Smooth muscle cell (in vitro differentiated cells): ENCODE results near the gene PCDHGB6. TPM values are rescaled to one million over a fixed set of nuclear protein-coding genes. Genes with fewer than 3 reads are reported as not detected.

Experiments
- DNase-seq: peaks from one replicate; lab custom pipeline; 2025; ENCODE audit not compliant: unreplicated experiment; lab: John Stamatoyannopoulos, UW
- H2AFZ ChIP-seq: fragments of 200-600 bp; sonication (generic); 2 replicates; pipeline ENCODE4 v1.6.0; 2016; ENCODE audit warnings: antibody characterized with exemption, low read depth, mild to moderate bottlenecking
- H3F3A ChIP-seq: fragments of 200-600 bp; sonication (generic); 2 replicates; pipeline ENCODE4 v1.6.0; 2017; ENCODE audit warnings: antibody characterized with exemption, low read depth
- H3K27ac ChIP-seq: fragments of 200-600 bp; sonication (generic); 2 replicates; pipeline ENCODE4 v1.5.1; 2016; ENCODE audit warnings: low read depth, mild to moderate bottlenecking
- H3K27me3 ChIP-seq: fragments of 200-600 bp; sonication (generic); 2 replicates; pipeline ENCODE4 v1.6.1; 2016; ENCODE audit warnings: low read depth, mild to moderate bottlenecking
- H3K36me3 ChIP-seq: fragments of 200-600 bp; sonication (generic); 2 replicates; pipeline ENCODE4 v1.5.1; 2016; ENCODE audit warnings: low read depth
- H3K4me1 ChIP-seq: fragments of 200-600 bp; sonication (generic); 2 replicates; pipeline ENCODE4 v1.5.1; 2016; ENCODE audit warnings: low read depth
- H3K4me2 ChIP-seq: fragments of 200-600 bp; sonication (generic); 2 replicates; pipeline ENCODE4 v1.6.0; 2016; ENCODE audit warnings: mild to moderate bottlenecking
- H3K4me3 ChIP-seq: fragments of 200-600 bp; sonication (generic); 2 replicates; pipeline ENCODE4 v1.5.1; 2016; ENCODE audit warnings: mild to moderate bottlenecking
- H3K79me2 ChIP-seq: fragments of 200-600 bp; sonication (generic); 2 replicates; pipeline ENCODE4 v1.6.0; 2016; ENCODE audit warnings: low read depth, mild to moderate bottlenecking
- H3K9ac ChIP-seq: fragments of 200-600 bp; sonication (generic); 2 replicates; pipeline ENCODE4 v1.6.0; 2016; ENCODE audit warnings: low read depth
- H3K9me3 ChIP-seq: fragments of 200-600 bp; sonication (generic); replicated peaks from 2 replicates; pipeline ENCODE4 v1.5.1; 2016; ENCODE audit warnings: low read depth
- H4K20me1 ChIP-seq: fragments of 200-600 bp; sonication (generic); 2 replicates; pipeline ENCODE4 v1.6.0; 2016; ENCODE audit warnings: low read depth
- WGBS: methylation state at CpG from one replicate; pipeline ENCODE4 v1.1.7; 2016; ENCODE audit warnings: low lambda C conversion rate; 5-methylcytosine and 5-hydroxymethylcytosine counted together
- polyA plus RNA-seq: library from polyadenylated mRNA; unstranded; fragments of >200 nt; fragmentation: Nextera tagmentation; extraction: Ambion mirVana; gene quantifications from 2 replicates; pipeline ENCODE4 v1.2.1, GENCODE V29; 2016
- total RNA-seq: library from RNA; depleted of rRNA; stranded (reverse); fragments of >200 nt; gene quantifications from 2 replicates; pipeline ENCODE4 v1.2.3, GENCODE V29; 2014
- TF ChIP-seq, protein P1 (sequence below): fragments of 200-600 bp; sonication (generic); IDR thresholded peaks from 2 replicates; pipeline ENCODE4 v1.5.1; 2017; ENCODE audit warnings: borderline replicate concordance, mild to moderate bottlenecking, antibody characterized with exemption; ENCODE audit not compliant: insufficient read depth, poor library complexity, severe bottlenecking

The PCDHGB6 gene
- total and polyA plus RNA-seq, 2 experiments from 2014 or later = 12.3 to 17.1 TPM

DNA sequence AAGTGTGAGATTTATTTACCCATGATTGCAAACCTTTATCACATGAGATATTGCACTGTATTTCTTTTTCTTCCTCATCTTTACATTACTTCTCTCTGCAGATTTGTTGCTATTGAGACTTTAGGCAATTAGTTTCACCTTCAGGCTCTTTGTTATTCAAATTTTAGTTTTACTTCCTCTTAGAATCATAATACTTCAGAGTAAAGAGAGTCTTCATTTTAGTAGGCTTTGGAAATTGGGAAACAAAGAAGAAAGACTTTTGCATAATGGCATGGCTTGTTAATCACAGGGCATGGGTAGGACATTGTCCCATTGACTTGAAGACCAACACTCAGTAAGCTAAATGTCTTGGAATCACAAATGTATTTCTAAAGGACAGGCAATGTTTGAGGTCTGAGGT lies 45.1 kb upstream of the PCDHGB6 start:
- TF ChIP-seq, protein P1, sequence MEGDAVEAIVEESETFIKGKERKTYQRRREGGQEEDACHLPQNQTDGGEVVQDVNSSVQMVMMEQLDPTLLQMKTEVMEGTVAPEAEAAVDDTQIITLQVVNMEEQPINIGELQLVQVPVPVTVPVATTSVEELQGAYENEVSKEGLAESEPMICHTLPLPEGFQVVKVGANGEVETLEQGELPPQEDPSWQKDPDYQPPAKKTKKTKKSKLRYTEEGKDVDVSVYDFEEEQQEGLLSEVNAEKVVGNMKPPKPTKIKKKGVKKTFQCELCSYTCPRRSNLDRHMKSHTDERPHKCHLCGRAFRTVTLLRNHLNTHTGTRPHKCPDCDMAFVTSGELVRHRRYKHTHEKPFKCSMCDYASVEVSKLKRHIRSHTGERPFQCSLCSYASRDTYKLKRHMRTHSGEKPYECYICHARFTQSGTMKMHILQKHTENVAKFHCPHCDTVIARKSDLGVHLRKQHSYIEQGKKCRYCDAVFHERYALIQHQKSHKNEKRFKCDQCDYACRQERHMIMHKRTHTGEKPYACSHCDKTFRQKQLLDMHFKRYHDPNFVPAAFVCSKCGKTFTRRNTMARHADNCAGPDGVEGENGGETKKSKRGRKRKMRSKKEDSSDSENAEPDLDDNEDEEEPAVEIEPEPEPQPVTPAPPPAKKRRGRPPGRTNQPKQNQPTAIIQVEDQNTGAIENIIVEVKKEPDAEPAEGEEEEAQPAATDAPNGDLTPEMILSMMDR = no peak
- no peak for DNase-seq
- Histone ChIP-seq H3K27me3 (no peaks in the 10 kb centered on the region), H3K27ac (no peak overlapping the region), H3K4me1 (no peaks in the 10 kb centered on the region), H4K20me1 (no peaks in the 10 kb centered on the region), H2AFZ (no peak overlapping the region), H3F3A (no peaks in the 10 kb centered on the region), H3K4me2 (no peak overlapping the region), H3K36me3 (no peaks in the 10 kb centered on the region), H3K79me2 (no peaks in the 10 kb centered on the region), H3K9ac (no peak overlapping the region), H3K9me3 (peaks cover 11% of the 10 kb centered on the region), H3K4me3 (no peak overlapping the region)

- peaks cover 11% of the 10 kb centered on the region for H3K9me3 ChIP-seq
- no peaks in the 10 kb centered on the region for H3K27me3 ChIP-seq
- no peaks in the 10 kb centered on the region for H3K36me3 ChIP-seq
- TF ChIP-seq, protein P1 = no peak
- no peaks in the 10 kb centered on the region for H3K79me2 ChIP-seq
- no peak within 1 kb of the TSS for H3K27ac ChIP-seq
- no peak for DNase-seq
- H3K4me3 ChIP-seq = no peak within 1 kb of the TSS
- H2AFZ ChIP-seq = no peak within 1 kb of the TSS
- H3K4me1 ChIP-seq = no peaks in the 10 kb centered on the region
- 93% methylated on average over 34 of the region's 34 CpGs for WGBS
- H4K20me1 ChIP-seq = no peaks in the 10 kb centered on the region
- no peaks in the 10 kb centered on the region for H3F3A ChIP-seq
- no peak within 1 kb of the TSS for H3K4me2 ChIP-seq
- no peak within 1 kb of the TSS for H3K9ac ChIP-seq
Observed at GRCh38 chr5:141363952-141364660, 43.7 kb upstream of the PCDHGB6 start, which contains the start of gene PCDHGA5. Gene PCDHGA5, plus strand, starts transcription at chr5:141364162. Its CDS starts 169 bp downstream, at chr5:141364331.

DNA sequence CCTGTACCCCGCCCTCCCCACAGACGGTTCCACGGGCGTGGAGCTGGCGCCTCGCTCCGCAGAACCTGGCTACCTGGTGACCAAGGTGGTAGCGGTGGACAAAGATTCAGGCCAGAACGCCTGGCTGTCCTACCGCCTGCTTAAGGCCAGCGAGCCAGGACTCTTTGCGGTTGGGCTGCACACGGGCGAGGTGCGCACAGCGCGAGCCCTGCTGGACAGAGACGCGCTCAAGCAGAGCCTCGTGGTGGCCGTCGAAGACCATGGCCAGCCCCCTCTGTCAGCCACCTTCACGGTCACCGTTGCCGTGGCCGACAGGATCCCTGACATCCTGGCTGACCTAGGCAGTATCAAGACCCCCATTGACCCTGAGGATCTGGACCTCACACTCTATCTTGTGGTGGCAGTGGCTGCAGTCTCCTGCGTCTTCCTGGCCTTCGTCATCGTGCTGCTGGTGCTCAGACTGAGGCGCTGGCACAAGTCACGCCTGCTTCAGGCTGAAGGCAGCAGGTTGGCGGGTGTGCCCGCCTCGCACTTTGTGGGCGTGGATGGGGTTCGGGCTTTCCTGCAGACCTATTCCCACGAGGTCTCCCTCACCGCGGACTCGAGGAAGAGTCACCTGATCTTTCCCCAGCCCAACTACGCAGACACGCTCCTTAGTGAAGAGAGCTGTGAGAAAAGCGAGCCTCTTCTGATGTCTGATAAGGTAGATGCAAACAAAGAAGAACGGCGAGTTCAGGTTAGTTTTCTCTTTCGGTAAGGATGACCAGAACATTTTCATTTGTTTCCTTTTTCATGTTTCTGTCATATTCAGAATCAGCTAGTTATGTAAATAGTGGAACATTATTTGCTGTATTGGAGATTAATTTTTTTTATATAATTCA lies 41.6 kb upstream of the PCDHGB6 start:
- Histone ChIP-seq H3K27me3 (no peaks in the 10 kb centered on the region), H3K9me3 (peaks cover 11% of the 10 kb centered on the region)
- 96% methylated on average over 46 of the region's 46 CpGs for WGBS

More for the DNA sequence above, 41.6 kb upstream of the PCDHGB6 start:
- no peaks in the 10 kb centered on the region for H4K20me1 ChIP-seq
- H3K4me1 ChIP-seq = no peaks in the 10 kb centered on the region
- no peak overlapping the region for H2AFZ ChIP-seq
- TF ChIP-seq, protein P1 = no peak
- no peak overlapping the region for H3K4me2 ChIP-seq
- H3F3A ChIP-seq = no peaks in the 10 kb centered on the region
- H3K36me3 ChIP-seq = no peaks in the 10 kb centered on the region
- H3K27ac ChIP-seq = no peak overlapping the region
- no peaks in the 10 kb centered on the region for H3K79me2 ChIP-seq
- H3K9ac ChIP-seq = no peak overlapping the region
- no peak for DNase-seq
- H3K4me3 ChIP-seq = no peak overlapping the region
